Smooth muscle cell (in vitro differentiated cells): Measurements from ENCODE around the gene CCBE1. TPM values are rescaled to one million over a fixed set of nuclear protein-coding genes. Genes with fewer than 3 reads are reported as not detected.

ENCODE experiments used
- DNase-seq: peaks from one replicate; lab custom pipeline; 2025; ENCODE audit not compliant: unreplicated experiment; lab: John Stamatoyannopoulos, UW
- H2AFZ ChIP-seq: fragments of 200-600 bp; sonication (generic); 2 replicates; pipeline ENCODE4 v1.6.0; 2016; ENCODE audit warnings: antibody characterized with exemption, low read depth, mild to moderate bottlenecking
- H3F3A ChIP-seq: fragments of 200-600 bp; sonication (generic); 2 replicates; pipeline ENCODE4 v1.6.0; 2017; ENCODE audit warnings: antibody characterized with exemption, low read depth
- H3K27ac ChIP-seq: fragments of 200-600 bp; sonication (generic); 2 replicates; pipeline ENCODE4 v1.5.1; 2016; ENCODE audit warnings: low read depth, mild to moderate bottlenecking
- H3K27me3 ChIP-seq: fragments of 200-600 bp; sonication (generic); 2 replicates; pipeline ENCODE4 v1.6.1; 2016; ENCODE audit warnings: low read depth, mild to moderate bottlenecking
- H3K36me3 ChIP-seq: fragments of 200-600 bp; sonication (generic); 2 replicates; pipeline ENCODE4 v1.5.1; 2016; ENCODE audit warnings: low read depth
- H3K4me1 ChIP-seq: fragments of 200-600 bp; sonication (generic); 2 replicates; pipeline ENCODE4 v1.5.1; 2016; ENCODE audit warnings: low read depth
- H3K4me2 ChIP-seq: fragments of 200-600 bp; sonication (generic); 2 replicates; pipeline ENCODE4 v1.6.0; 2016; ENCODE audit warnings: mild to moderate bottlenecking
- H3K4me3 ChIP-seq: fragments of 200-600 bp; sonication (generic); 2 replicates; pipeline ENCODE4 v1.5.1; 2016; ENCODE audit warnings: mild to moderate bottlenecking
- H3K79me2 ChIP-seq: fragments of 200-600 bp; sonication (generic); 2 replicates; pipeline ENCODE4 v1.6.0; 2016; ENCODE audit warnings: low read depth, mild to moderate bottlenecking
- H3K9ac ChIP-seq: fragments of 200-600 bp; sonication (generic); 2 replicates; pipeline ENCODE4 v1.6.0; 2016; ENCODE audit warnings: low read depth
- H3K9me3 ChIP-seq: fragments of 200-600 bp; sonication (generic); replicated peaks from 2 replicates; pipeline ENCODE4 v1.5.1; 2016; ENCODE audit warnings: low read depth
- H4K20me1 ChIP-seq: fragments of 200-600 bp; sonication (generic); 2 replicates; pipeline ENCODE4 v1.6.0; 2016; ENCODE audit warnings: low read depth
- WGBS: methylation state at CpG from one replicate; pipeline ENCODE4 v1.1.7; 2016; ENCODE audit warnings: low lambda C conversion rate; 5-methylcytosine and 5-hydroxymethylcytosine counted together
- polyA plus RNA-seq: library from polyadenylated mRNA; unstranded; fragments of >200 nt; fragmentation: Nextera tagmentation; extraction: Ambion mirVana; gene quantifications from 2 replicates; pipeline ENCODE4 v1.2.1, GENCODE V29; 2016
- total RNA-seq: library from RNA; depleted of rRNA; stranded (reverse); fragments of >200 nt; gene quantifications from 2 replicates; pipeline ENCODE4 v1.2.3, GENCODE V29; 2014
- TF ChIP-seq, protein P1 (sequence below): fragments of 200-600 bp; sonication (generic); IDR thresholded peaks from 2 replicates; pipeline ENCODE4 v1.5.1; 2017; ENCODE audit warnings: borderline replicate concordance, mild to moderate bottlenecking, antibody characterized with exemption; ENCODE audit not compliant: insufficient read depth, poor library complexity, severe bottlenecking

Gene CCBE1
- total and polyA plus RNA-seq, 2 experiments from 2014 or later, result 3.1 TPM; not detected in 1

DNA sequence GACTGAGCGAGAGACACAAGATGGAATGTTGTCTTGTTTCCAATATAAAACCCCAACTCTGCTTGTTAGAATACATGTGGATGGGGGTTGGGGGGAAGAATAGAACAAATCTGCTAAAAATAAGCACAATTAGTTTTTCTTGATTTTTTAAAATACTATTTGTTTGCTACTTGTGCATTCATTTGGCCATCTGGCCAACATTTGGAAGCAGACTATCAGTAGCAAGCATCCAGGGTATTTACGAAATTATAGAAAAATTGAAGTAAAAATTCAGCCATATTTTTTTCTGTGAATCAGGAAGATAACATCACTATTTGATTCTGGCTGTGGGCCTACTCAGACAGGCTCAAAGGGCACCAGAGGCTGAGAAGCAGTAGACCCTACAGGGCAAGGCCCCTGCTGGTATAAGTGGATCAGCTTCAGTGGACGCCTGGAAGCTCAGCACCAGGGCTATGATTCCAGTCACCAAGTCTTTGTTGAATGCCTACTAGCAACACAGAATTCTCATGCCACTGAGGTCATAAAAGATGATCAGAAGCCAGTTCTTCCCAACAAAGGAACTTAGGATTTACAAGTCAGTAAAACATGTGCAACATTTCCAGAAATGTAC lies 133.9 kb downstream of the CCBE1 start:
- Histone ChIP-seq H3F3A (no peaks in the 10 kb centered on the region), H3K4me1 (peaks cover 7% of the 10 kb centered on the region), H4K20me1 (no peaks in the 10 kb centered on the region)

DNA sequence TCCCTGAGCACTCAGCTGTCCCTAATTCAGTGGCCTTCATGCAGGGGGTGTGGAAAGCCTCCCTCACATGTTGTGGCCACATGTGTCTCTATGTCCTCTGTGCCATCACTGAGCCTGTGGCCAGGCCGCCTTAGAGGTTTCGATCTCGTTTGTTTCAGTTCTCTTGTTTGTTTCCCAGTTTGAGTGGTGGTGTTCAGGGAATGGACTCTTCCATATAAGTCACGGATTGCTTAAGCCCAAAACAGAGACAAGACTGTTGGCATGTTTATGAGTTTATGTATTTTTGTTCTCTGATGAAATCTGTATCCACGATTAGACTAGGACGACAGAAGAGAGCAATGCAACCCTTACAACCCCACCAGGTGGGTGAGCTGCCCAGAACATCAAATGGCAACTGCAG lies 134.5 kb downstream of the CCBE1 start:
- TF ChIP-seq, protein P1, sequence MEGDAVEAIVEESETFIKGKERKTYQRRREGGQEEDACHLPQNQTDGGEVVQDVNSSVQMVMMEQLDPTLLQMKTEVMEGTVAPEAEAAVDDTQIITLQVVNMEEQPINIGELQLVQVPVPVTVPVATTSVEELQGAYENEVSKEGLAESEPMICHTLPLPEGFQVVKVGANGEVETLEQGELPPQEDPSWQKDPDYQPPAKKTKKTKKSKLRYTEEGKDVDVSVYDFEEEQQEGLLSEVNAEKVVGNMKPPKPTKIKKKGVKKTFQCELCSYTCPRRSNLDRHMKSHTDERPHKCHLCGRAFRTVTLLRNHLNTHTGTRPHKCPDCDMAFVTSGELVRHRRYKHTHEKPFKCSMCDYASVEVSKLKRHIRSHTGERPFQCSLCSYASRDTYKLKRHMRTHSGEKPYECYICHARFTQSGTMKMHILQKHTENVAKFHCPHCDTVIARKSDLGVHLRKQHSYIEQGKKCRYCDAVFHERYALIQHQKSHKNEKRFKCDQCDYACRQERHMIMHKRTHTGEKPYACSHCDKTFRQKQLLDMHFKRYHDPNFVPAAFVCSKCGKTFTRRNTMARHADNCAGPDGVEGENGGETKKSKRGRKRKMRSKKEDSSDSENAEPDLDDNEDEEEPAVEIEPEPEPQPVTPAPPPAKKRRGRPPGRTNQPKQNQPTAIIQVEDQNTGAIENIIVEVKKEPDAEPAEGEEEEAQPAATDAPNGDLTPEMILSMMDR, result no peak
- no peak for DNase-seq
- Histone ChIP-seq H3K4me2 (no peak overlapping the region), H3K79me2 (no peaks in the 10 kb centered on the region), H3K9ac (no peak overlapping the region), H3F3A (no peaks in the 10 kb centered on the region), H3K36me3 (no peaks in the 10 kb centered on the region), H3K4me3 (no peak overlapping the region), H3K9me3 (no peaks in the 10 kb centered on the region), H3K27me3 (peaks cover 49% of the 10 kb centered on the region), H3K27ac (no peak overlapping the region), H3K4me1 (peaks cover 7% of the 10 kb centered on the region), H4K20me1 (no peaks in the 10 kb centered on the region), H2AFZ (no peak overlapping the region)
- 79% methylated on average over 6 of the region's 6 CpGs for WGBS

More for the DNA sequence above, 133.9 kb downstream of the CCBE1 start:
- no peaks in the 10 kb centered on the region for H3K9me3 ChIP-seq
- TF ChIP-seq, protein P1, result no peak
- DNase-seq, result no peak
- peaks cover 43% of the 10 kb centered on the region for H3K27me3 ChIP-seq
- no peak overlapping the region for H3K4me3 ChIP-seq
- H3K36me3 ChIP-seq, result no peaks in the 10 kb centered on the region
- H3K9ac ChIP-seq, result no peak overlapping the region
- H3K27ac ChIP-seq, result no peak overlapping the region
- H2AFZ ChIP-seq, result no peak overlapping the region
- no peak overlapping the region for H3K4me2 ChIP-seq
- WGBS, result 91% methylated on average over 3 of the region's 3 CpGs
- H3K79me2 ChIP-seq, result no peaks in the 10 kb centered on the region

DNA sequence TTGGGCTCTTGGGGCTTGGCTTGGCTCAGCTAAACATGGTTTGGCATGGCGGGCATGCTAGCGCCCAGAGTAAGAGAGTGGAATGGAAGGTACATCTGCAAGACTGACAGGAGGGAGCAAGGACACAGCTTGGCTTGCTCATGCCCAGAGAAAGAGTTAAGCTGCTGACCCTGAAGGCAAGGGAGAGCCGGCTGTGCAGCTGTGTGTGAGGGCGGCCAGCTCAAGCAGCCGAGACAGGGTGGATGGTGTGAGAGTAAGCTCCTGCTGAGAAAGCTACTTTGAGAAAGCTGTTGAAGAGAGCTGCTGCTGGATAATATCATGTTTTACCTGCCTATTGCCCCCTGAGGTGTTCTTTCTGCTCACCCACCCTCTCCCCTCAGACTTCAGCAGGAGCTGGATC lies 135.6 kb downstream of the CCBE1 start:
- H3K27ac ChIP-seq, result no peak overlapping the region
- WGBS, result 92% methylated on average over 5 of the region's 5 CpGs
- no peak for DNase-seq
- no peaks in the 10 kb centered on the region for H3K9me3 ChIP-seq
- H3K4me2 ChIP-seq, result no peak overlapping the region
- H3F3A ChIP-seq, result no peaks in the 10 kb centered on the region
- no peak overlapping the region for H2AFZ ChIP-seq
- H3K4me1 ChIP-seq, result peaks cover 4% of the 10 kb centered on the region
- peaks cover 52% of the 10 kb centered on the region for H3K27me3 ChIP-seq
- no peak overlapping the region for H3K9ac ChIP-seq
- H3K4me3 ChIP-seq, result no peak overlapping the region
- no peaks in the 10 kb centered on the region for H3K79me2 ChIP-seq
- no peaks in the 10 kb centered on the region for H4K20me1 ChIP-seq
- H3K36me3 ChIP-seq, result no peaks in the 10 kb centered on the region
- TF ChIP-seq, protein P1, result no peak

DNA sequence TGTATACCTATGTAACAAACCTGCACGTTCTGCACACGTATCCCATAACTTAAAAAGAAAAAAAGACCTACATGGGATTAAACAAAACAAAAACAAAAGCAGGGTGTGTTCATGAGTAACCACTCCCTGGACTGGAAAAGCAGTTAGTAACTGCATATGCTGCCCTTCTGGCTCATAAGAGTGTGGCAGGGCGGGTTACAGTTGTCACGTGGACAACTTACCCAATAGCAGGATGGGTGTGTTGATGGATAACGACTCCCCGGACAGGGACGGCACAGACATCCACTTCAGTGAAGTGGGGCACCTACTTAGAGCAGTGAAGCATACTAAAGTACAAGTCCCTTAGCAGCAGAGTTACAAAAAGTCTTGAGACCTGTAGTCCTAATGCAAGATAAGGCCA lies 136.7 kb downstream of the CCBE1 start:
- Histone ChIP-seq H4K20me1 (no peaks in the 10 kb centered on the region), H2AFZ (no peak overlapping the region), H3K27ac (no peak overlapping the region), H3K36me3 (no peaks in the 10 kb centered on the region), H3K4me2 (no peak overlapping the region), H3K79me2 (no peaks in the 10 kb centered on the region), H3K4me3 (no peak overlapping the region), H3F3A (no peaks in the 10 kb centered on the region), H3K4me1 (no peaks in the 10 kb centered on the region), H3K27me3 (peaks cover 61% of the 10 kb centered on the region), H3K9ac (no peak overlapping the region), H3K9me3 (no peaks in the 10 kb centered on the region)
- TF ChIP-seq, protein P1, result no peak
- DNase-seq, result no peak
- WGBS, result 86% methylated on average over 7 of the region's 7 CpGs
